Measurements from ENCODE around the gene ADH7. TPM values are rescaled to one million over a fixed set of nuclear protein-coding genes. Genes with fewer than 3 reads are reported as not detected.

The ADH7 gene
- total and polyA plus RNA-seq, 2 of the 13 experiments (the other 11 are each of a cell fraction or from before 2014, with no cell fraction given), result not detected

- TF ChIP-seq ZNF367 (CRISPR knock-in tag; IDR thresholded peaks at IDR 0.05; ENCODE audit: borderline replicate concordance) (no peak), TARDBP (CRISPR knock-in tag; IDR thresholded peaks at IDR 0.05) (no peak), KDM6A (CRISPR knock-in tag; IDR thresholded peaks at IDR 0.05; ENCODE audit: low read depth) (no peak), THAP11 (CRISPR knock-in tag; IDR thresholded peaks at IDR 0.05) (peak; percentile 38; the same call in 1 of the 2 replicates), ZNF350 (CRISPR knock-in tag; IDR thresholded peaks at IDR 0.05; ENCODE audit: borderline replicate concordance, low read depth) (no peak), SETDB1 (CRISPR knock-in tag; IDR thresholded peaks at IDR 0.05; ENCODE audit: borderline replicate concordance) (no peak), ELF3 (CRISPR knock-in tag; IDR thresholded peaks at IDR 0.05) (0 out of 2 replicates have a peak, but pooled peaks have one; percentile 47), ZNF292 (CRISPR knock-in tag; IDR thresholded peaks at IDR 0.05; ENCODE audit: borderline replicate concordance, low read depth) (no peak), UBTF (CRISPR knock-in tag; IDR thresholded peaks at IDR 0.05) (no peak), SRY (CRISPR knock-in tag; IDR thresholded peaks at IDR 0.05) (no peak), ZNF646 (CRISPR knock-in tag; IDR thresholded peaks at IDR 0.05) (no peak), ZNF609 (CRISPR knock-in tag; IDR thresholded peaks at IDR 0.05; ENCODE audit: borderline replicate concordance) (peak; percentile 26; the same call in 1 of the 2 replicates), IRF1 (CRISPR knock-in tag; IDR thresholded peaks at IDR 0.05; ENCODE audit: low read depth) (0 out of 2 replicates have a peak, but pooled peaks have one; percentile 33), PHF21A (CRISPR knock-in tag; IDR thresholded peaks at IDR 0.05) (no peak)
Observed at GRCh38 chr4:99405433-99406115, 29.6 kb downstream of the ADH7 start (continued).

Measured in HepG2 (cell line).